Stimulated activated CD8-positive, alpha-beta memory T cell treated with anti-CD3 and anti-CD28 coated beads, Interleukin-12 subunit alpha, Interleukin-12 subunit beta, amount 100 ng/mL, for 1 hour (primary cell): ENCODE measurements around the gene CDC40.
"Not testable (repeated sequence)": the region's sequence is repeated elsewhere in the genome, so short reads cannot be mapped to it uniquely, and the experiment has no call there.

Experiments
- DNase-seq: peaks from one replicate; pipeline ENCODE4 v3.0.0-alpha.2; 2020; ENCODE audit warnings: low read depth

The CDC40 gene

DNA sequence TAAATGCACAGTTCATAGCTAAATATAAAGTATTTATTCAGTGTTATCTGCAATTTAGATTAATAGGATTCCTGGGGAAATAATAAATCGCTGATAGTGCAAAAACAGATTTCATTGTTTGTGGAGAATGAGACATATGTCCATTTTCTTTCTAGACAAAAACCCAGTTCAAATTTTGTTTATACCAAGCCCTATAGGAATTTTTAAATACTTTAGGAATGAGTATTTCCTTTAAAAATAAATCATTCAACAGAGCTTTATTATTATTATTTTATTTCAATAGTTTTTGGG is 91.5 kb downstream of the CDC40 start:
- DNase-seq, result no peak

DNA sequence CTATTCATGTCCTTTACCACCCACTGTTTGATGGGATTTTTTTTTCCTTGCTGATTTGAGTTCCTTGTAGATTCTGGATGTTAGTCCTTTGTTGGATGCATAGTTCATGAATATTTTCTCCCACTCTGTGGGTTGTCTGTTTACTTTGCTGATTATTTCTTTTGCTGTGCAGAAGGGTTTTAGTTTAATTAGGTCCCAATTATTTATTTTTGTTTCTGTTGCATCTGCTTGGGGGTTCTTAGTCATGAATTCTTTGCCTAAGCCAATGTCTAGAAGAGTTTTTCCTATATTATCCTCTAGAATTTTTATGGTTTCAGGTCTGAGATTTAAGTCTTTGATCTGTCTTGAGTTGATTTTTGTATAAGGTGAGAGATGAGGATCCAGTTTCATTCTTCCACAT is 92.6 kb downstream of the CDC40 start:
- not testable (repeated sequence) for DNase-seq

DNA sequence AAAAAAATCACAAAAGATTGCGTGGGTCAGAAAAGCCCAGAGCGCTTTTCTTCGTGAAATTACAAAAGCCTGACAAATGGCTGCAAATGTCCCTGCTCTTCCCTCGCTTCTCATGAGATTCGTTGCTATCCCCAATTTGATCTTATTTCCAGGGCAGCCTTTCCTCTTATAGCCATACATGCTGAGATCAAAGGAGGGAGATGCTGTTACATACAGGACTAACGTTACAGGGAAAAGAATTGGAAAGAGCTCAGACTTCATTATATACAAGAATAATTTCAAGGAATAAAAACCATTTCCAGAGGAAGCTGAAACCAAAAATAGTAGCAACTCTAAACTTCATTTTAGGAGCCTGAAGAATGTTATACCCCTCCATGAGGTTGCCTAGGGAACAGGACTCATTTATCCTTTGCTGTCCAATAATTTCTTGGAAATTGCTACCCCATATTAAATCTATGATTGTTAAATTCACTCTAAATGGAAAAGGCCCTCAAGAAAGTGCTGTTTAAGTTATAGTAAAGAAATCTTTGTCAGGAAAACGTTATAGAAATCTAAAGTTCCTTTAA is 97.0 kb downstream of the CDC40 start:
- DNase-seq, result no peak
